A549 (cell line): ENCODE measurements around the gene SLC24A1.

ENCODE experiments used
- TF ChIP-seq, protein P1 (sequence below): fragments of >200 bp; sonication (Bioruptor Twin); formaldehyde crosslinking; IDR thresholded peaks from 3 replicates; pipeline ENCODE4 v1.5.1; 2016
- TF ChIP-seq, protein P2 (sequence below): fragments of 200-600 bp; sonication (generic); IDR thresholded peaks from 2 replicates; pipeline ENCODE4 v1.6.1; 2016; ENCODE audit warnings: antibody characterized with exemption, mild to moderate bottlenecking, moderate library complexity

DNA sequence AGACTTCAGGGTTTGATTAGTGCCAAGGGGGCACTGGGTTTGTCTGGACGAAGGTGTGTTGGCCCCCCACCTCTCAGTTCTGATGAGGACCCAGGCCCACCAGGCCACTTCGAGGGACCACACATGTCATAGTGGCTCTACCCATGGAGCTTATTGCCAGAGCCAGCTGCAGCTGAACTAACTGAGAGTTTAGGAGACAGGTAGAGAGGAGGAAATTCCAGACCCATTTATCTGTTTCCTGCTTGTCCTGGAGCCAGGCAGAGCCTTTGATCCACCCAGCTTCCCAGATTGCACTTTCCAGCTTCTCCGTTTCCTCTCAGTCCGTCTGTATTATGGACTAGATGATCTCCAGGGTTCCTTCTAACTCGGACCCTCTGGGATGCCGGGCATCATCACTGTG, 20.9 kb downstream of the SLC24A1 start:
- TF ChIP-seq, protein P1, sequence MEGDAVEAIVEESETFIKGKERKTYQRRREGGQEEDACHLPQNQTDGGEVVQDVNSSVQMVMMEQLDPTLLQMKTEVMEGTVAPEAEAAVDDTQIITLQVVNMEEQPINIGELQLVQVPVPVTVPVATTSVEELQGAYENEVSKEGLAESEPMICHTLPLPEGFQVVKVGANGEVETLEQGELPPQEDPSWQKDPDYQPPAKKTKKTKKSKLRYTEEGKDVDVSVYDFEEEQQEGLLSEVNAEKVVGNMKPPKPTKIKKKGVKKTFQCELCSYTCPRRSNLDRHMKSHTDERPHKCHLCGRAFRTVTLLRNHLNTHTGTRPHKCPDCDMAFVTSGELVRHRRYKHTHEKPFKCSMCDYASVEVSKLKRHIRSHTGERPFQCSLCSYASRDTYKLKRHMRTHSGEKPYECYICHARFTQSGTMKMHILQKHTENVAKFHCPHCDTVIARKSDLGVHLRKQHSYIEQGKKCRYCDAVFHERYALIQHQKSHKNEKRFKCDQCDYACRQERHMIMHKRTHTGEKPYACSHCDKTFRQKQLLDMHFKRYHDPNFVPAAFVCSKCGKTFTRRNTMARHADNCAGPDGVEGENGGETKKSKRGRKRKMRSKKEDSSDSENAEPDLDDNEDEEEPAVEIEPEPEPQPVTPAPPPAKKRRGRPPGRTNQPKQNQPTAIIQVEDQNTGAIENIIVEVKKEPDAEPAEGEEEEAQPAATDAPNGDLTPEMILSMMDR: no peak
- TF ChIP-seq, protein P2, sequence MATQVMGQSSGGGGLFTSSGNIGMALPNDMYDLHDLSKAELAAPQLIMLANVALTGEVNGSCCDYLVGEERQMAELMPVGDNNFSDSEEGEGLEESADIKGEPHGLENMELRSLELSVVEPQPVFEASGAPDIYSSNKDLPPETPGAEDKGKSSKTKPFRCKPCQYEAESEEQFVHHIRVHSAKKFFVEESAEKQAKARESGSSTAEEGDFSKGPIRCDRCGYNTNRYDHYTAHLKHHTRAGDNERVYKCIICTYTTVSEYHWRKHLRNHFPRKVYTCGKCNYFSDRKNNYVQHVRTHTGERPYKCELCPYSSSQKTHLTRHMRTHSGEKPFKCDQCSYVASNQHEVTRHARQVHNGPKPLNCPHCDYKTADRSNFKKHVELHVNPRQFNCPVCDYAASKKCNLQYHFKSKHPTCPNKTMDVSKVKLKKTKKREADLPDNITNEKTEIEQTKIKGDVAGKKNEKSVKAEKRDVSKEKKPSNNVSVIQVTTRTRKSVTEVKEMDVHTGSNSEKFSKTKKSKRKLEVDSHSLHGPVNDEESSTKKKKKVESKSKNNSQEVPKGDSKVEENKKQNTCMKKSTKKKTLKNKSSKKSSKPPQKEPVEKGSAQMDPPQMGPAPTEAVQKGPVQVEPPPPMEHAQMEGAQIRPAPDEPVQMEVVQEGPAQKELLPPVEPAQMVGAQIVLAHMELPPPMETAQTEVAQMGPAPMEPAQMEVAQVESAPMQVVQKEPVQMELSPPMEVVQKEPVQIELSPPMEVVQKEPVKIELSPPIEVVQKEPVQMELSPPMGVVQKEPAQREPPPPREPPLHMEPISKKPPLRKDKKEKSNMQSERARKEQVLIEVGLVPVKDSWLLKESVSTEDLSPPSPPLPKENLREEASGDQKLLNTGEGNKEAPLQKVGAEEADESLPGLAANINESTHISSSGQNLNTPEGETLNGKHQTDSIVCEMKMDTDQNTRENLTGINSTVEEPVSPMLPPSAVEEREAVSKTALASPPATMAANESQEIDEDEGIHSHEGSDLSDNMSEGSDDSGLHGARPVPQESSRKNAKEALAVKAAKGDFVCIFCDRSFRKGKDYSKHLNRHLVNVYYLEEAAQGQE: no peak
